Measurements from ENCODE around the gene RNU7-1. TPM values are rescaled to one million over a fixed set of nuclear protein-coding genes. Genes with fewer than 3 reads are reported as not detected.

Gene RNU7-1
- total and polyA plus RNA-seq, 9 of the 15 experiments (the other 6 are each of a cell fraction or from before 2014, with no cell fraction given), result not detected

- TF ChIP-seq MIER1 (IDR thresholded peaks at IDR 0.05; ENCODE audit: low read depth) (no peak), PTRF (tag; IDR thresholded peaks at IDR 0.05) (no peak), NFIC (IDR thresholded peaks at IDR 0.05) (peak; percentile 3; the same call in 1 of the 2 replicates), MLX (CRISPR knock-in tag; conservative IDR thresholded peaks at IDR 0.05) (0 out of 4 replicates have a peak, but pooled peaks of 1 of the 2 experiments have one; percentile 29), MXI1 (IDR thresholded peaks at IDR 0.05; ENCODE audit: low read depth, low read length) (no peak), SNAPC5 (CRISPR knock-in tag; IDR thresholded peaks at IDR 0.05) (no peak), SETDB1 (IDR thresholded peaks at IDR 0.05; ENCODE audit: low read length) (no peak), ZNF274 (IDR thresholded peaks at IDR 0.05; ENCODE audit: borderline replicate concordance, low read depth, low read length) (no peak), L3MBTL2 (IDR thresholded peaks at IDR 0.05) (peak; percentile 28; the same call in 1 of the 2 replicates), KDM1A (IDR thresholded peaks at IDR 0.05) (no peak), RNF219 (CRISPR knock-in tag; IDR thresholded peaks at IDR 0.05) (no peak), TBP (optimal IDR thresholded peaks at IDR 0.05; ENCODE audit: low read depth, low read length) (peak; percentile 67), RBM22 (IDR thresholded peaks at IDR 0.05; ENCODE audit: low read depth, low read length, poor library complexity, severe bottlenecking) (no peak), ZNF239 (CRISPR knock-in tag; IDR thresholded peaks at IDR 0.05) (no peak), CBX3 (IDR thresholded peaks at IDR 0.05; ENCODE audit: borderline replicate concordance in 1 of 2, low read length in 2 of 2) (no peak), ZNF444 (CRISPR knock-in tag; IDR thresholded peaks at IDR 0.05) (no peak), ZNF592 (IDR thresholded peaks at IDR 0.05) (0 out of 2 replicates have a peak, but pooled peaks have one; percentile 6), MAFK (IDR thresholded peaks at IDR 0.05; ENCODE audit: low read length) (peak; percentile 82), BCOR (IDR thresholded peaks at IDR 0.05) (no peak)
Observed at GRCh38 chr12:6961695-6962284, 18.2 kb downstream of the RNU7-1 start (continued).

All from K562 (cell line).